ENCODE data around the gene TMEM132D. TPM values are rescaled to one million over a fixed set of nuclear protein-coding genes. Genes with fewer than 3 reads are reported as not detected.

TMEM132D gene
- total RNA-seq, 4 donors from 2014 or later, result 0.15 to 0.94 TPM; not detected in 2

- Histone ChIP-seq H3K36me3 (no peaks in the 10 kb centered on the region), H3K9me3 (peaks cover 0 to 21% (median 0%) of the 10 kb centered on the region in 3 donors), H3K27ac (no peak overlapping the region), H3K4me1 (no peaks in the 10 kb centered on the region), H3K27me3 (peaks cover 12% of the 10 kb centered on the region), H3K4me3 (no peak overlapping the region)
- 88% methylated on average over 4 of the region's 4 CpGs for WGBS, 2 donors (ENCODE audit: low coverage in 1 of 2)
- TF ChIP-seq EP300 (IDR thresholded peaks at IDR 0.05), result no peak
- no peak for TF ChIP-seq POLR2AphosphoS5 (IDR thresholded peaks at IDR 0.05)
- TF ChIP-seq POLR2A (IDR thresholded peaks at IDR 0.05), result no peak
- TF ChIP-seq CTCF (IDR thresholded peaks at IDR 0.05), result no peak
- no peak for ATAC-seq
Observed at GRCh38 chr12:129928643-129929042, 24.8 kb upstream of the TMEM132D start.

- no peak overlapping the region for H3K27ac ChIP-seq
- 56 to 76% methylated on average over 3 to 8 of the region's 10 CpGs for WGBS, 2 donors (ENCODE audit: low coverage in 1 of 2)
- TF ChIP-seq POLR2AphosphoS5 (IDR thresholded peaks at IDR 0.05) (no peak), POLR2A (IDR thresholded peaks at IDR 0.05) (no peak), CTCF (IDR thresholded peaks at IDR 0.05) (no peak), EP300 (IDR thresholded peaks at IDR 0.05) (no peak)
- no peak overlapping the region for H3K4me3 ChIP-seq
- H3K36me3 ChIP-seq, result no peaks in the 10 kb centered on the region
- H3K4me1 ChIP-seq, result no peaks in the 10 kb centered on the region
- ATAC-seq, result no peak
- H3K27me3 ChIP-seq, result peaks cover 12% of the 10 kb centered on the region
- H3K9me3 ChIP-seq, result peaks cover 0 to 12% (median 0%) of the 10 kb centered on the region in 3 donors
Observed at GRCh38 chr12:129927316-129927900, 23.6 kb upstream of the TMEM132D start.

GRCh38 chr12:129911428-129912049, 7.7 kb upstream of the TMEM132D start:
- 1 to 8% methylated on average over 4 to 8 of the region's 8 CpGs for WGBS, 2 donors (ENCODE audit: low coverage in 1 of 2)

GRCh38 chr12:129909051-129910020, 5.5 kb upstream of the TMEM132D start:
- no peak overlapping the region for H3K4me3 ChIP-seq
- TF ChIP-seq POLR2A (IDR thresholded peaks at IDR 0.05) (no peak), EP300 (IDR thresholded peaks at IDR 0.05) (no peak), POLR2AphosphoS5 (IDR thresholded peaks at IDR 0.05) (no peak), CTCF (IDR thresholded peaks at IDR 0.05) (no peak)
- H3K27ac ChIP-seq, result no peak overlapping the region
- no peak for ATAC-seq
- 67 to 82% methylated on average over 6 to 7 of the region's 22 CpGs for WGBS, 2 donors (ENCODE audit: low coverage in 1 of 2)
- no peaks in the 10 kb centered on the region for H3K9me3 ChIP-seq
- H3K27me3 ChIP-seq, result peaks cover 69% of the 10 kb centered on the region
- H3K36me3 ChIP-seq, result no peaks in the 10 kb centered on the region
- no peaks in the 10 kb centered on the region for H3K4me1 ChIP-seq

More at GRCh38 chr12:129911428-129912049, 7.7 kb upstream of the TMEM132D start:
- no peak overlapping the region for H3K27ac ChIP-seq
- no peak for TF ChIP-seq EP300 (IDR thresholded peaks at IDR 0.05)
- no peak for TF ChIP-seq POLR2AphosphoS5 (IDR thresholded peaks at IDR 0.05)
- TF ChIP-seq CTCF (IDR thresholded peaks at IDR 0.05), result peak in 3 of 4 experiments; percentile 32 to 62 (median 34)
- no peaks in the 10 kb centered on the region for H3K36me3 ChIP-seq
- peaks cover 66% of the 10 kb centered on the region for H3K27me3 ChIP-seq
- no peak overlapping the region for H3K4me3 ChIP-seq
- H3K4me1 ChIP-seq, result no peaks in the 10 kb centered on the region
- ATAC-seq, result no peak
- H3K9me3 ChIP-seq, result no peaks in the 10 kb centered on the region

Measured in gastroesophageal sphincter (tissue), 4 donors.